Left ventricle myocardium superior (tissue), 1 donor: ENCODE results near the gene FARP1. TPM values are rescaled to one million over a fixed set of nuclear protein-coding genes. Genes with fewer than 3 reads are reported as not detected.
"Not testable (repeated sequence)": the region's sequence is repeated elsewhere in the genome, so short reads cannot be mapped to it uniquely, and the experiment has no call there.

Experiments used
- ATAC-seq: fragments of 200-7000 bp; cut with Tn5 transposase; one replicate; pipeline ENCODE4 v1.9.1; 2020; ENCODE audit warnings: mild to moderate bottlenecking, moderate library complexity
- DNase-seq: peaks from one replicate; pipeline ENCODE4 v3.0.0-alpha.2; 2020
- intact Hi-C: fragments of 100-400 bp; cut with micrococcal nuclease; formaldehyde crosslinking; loops from one replicate; pipeline ENCODE4 v1.11.0; 2022
- total RNA-seq: library from RNA; stranded (reverse); fragmentation: NEBNext Ultra II Directional; extraction: Animal tissue kit (Norgen Biotek cat#: 25700); gene quantifications from one replicate; pipeline ENCODE4 v1.2.1, GENCODE V29; 2021
- donor health status: DM: no; HTN: yes; CAD: no; lungs with severe emphysema.

The FARP1 gene
- total RNA-seq, 1 donor from 2014 or later: 14.9 TPM

DNA sequence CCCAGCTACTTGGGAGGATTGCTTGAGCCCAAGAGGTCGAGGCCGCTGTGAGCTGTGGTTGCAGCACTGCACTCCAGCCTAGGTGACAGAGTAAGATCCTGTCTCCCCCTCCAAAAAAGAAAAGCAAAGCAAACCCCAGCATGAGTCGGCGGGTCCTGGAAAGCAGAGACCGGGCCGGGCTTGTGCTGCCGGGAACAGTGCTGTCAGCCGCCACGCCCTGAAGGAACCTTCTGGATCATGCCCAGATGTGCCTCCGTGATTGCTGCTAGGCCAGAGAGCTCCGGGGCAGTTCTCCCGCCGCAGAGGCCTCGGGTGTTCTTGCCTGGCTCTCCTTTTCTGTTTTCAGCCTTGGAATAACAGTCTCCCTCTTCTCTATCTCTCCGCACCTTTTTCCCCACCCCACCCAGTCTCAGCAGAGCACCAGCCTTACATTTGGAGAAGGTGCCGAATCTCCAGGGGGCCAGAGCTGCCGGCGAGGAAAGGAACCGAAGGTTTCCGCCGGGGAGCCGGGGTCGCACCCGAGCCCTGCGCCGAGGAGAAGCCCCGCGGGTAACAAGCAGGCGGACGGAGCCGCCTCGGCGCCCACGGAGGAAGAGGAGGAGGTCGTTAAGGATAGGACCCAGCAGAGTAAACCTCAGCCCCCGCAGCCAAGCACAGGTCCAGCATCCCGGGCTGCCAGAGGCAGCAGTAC is 252.1 kb downstream of the FARP1 start:
- intact Hi-C loops: no loop called here
- no peak for DNase-seq
- no peak for ATAC-seq

DNA sequence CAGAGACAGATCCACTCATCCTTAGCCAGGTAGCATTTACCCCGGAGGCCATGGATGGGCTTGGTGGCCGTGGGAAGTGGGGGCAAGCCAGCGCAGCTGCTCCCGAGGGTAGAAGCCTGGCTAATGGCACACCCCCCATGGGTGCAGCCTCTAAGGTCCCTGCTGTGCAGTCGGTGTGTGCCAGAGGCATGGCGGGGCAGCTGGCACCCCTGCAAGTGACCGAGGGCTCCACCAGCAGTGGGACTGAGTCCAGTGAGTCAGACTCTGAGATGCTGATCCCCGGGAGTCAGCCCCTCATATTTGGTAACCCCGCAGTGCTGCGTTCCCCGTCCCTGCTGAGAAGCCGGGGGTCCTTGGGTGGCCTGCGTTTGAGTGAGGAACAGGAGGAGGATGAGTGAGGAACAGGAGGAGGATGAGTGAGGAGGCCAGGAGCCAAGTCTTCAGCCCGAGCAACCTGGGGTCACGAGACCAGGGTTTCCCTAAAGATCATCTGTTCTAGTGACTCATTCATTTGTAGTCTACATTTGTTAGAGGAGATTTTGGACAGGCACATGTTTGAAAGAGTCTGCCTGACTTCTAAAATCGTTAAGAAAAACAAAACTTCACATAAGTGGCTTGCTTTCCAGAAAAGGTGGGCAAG is 253.3 kb downstream of the FARP1 start:
- ATAC-seq (no peak), DNase-seq (no peak)
- intact Hi-C loops: no loop called here

DNA sequence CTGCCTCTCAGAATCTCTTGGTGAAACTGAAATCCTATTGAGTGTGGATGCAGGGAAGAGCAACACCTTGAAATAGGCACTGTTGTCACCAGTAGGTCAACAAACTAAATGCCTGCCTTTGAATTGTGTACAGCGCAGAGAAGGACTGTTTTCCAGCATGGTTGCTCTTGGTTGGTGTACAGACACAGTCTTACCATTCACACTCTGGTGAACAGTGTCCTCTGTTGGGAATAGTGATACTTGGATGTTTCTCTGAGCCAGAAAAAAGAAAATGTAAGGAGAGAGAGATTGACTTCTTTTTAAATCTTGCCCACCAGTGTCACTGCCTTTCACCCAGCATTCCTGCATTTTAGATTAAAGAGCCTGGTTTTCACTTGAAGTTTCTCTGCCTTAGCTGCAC is 254.3 kb downstream of the FARP1 start:
- intact Hi-C loops: no loop called here
- DNase-seq: no peak
- ATAC-seq: no peak

DNA sequence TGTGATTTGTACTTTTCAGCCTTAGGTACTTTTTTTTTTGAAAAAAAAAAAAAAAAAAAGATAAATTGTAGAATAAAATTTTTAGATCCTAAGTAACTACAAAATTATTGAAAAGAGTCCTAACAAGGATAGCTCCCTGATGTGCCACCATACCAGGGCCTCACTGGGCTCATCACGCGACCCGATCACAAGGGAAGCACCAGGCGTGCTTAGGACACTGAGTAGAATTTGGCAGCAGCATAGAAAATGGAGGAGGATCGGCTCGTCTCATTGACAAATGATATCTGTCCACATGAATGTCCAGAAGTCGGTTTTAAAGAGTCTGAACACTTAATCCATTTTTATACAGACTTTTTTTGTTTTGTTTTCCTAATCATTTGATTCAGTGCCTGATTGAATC is 255.0 kb downstream of the FARP1 start:
- no peak for ATAC-seq
- intact Hi-C loops: no loop called here
- DNase-seq: no peak

DNA sequence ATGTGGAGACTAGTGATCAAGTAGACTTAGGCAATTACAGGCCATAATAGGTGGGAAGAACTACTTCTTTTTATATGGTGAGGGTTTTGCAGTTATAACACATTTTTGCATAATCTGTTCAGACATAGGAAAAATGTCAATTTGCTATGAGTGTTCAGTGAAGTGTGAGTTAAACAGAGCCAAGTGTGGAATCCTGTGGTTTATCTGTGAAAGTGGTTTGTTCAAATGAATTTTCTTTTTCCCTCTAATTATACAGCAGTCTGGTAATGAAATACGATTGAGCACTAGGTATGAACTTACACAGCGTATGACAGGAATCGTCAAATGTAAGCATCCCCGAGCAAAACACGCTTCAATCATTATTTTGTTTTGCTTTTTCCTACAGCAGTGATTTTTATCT is 255.7 kb downstream of the FARP1 start:
- DNase-seq (no peak), ATAC-seq (no peak)
- intact Hi-C loops: no loop called here

DNA sequence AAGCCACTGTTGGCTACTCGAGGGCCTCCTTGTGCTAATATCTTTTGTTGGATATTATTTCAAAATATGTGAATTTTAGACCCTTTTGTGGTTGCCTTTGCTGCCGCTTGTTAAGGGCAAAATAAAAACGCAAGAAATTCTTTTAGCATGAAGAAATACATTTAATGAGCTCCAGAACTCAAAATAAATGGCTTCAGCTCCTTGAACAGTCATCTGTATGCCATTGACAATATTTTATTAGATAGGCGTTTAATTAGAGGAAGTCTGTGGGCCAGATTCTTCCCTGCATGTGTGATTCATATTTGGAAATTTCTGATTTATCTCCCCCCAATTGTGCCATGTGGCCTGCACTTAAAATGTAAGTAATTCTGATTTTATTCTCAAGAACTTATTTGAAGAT is 256.9 kb downstream of the FARP1 start:
- intact Hi-C loops: no loop called here
- DNase-seq (no peak), ATAC-seq (no peak)

DNA sequence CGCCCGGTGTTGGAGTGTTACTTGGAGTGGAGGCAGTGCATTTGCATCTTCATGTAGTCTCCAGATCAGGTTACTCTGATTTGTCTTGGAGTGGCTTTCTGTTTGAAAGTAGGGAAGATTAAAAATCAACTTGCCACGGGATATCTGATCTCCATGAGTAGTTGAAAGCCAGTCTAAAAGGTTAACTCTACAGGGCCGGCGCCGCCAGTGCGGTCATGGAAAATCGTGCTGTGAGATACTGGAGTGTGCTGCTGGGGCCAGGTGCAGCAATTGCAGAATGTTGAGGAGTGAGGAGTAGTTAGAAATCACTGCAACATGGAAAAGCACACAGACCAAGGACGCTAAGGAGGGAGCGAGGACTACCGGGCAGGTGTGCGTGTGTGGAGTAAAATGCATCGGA is 259.0 kb downstream of the FARP1 start:
- DNase-seq (no peak), ATAC-seq (no peak)
- intact Hi-C loops: no loop called here

DNA sequence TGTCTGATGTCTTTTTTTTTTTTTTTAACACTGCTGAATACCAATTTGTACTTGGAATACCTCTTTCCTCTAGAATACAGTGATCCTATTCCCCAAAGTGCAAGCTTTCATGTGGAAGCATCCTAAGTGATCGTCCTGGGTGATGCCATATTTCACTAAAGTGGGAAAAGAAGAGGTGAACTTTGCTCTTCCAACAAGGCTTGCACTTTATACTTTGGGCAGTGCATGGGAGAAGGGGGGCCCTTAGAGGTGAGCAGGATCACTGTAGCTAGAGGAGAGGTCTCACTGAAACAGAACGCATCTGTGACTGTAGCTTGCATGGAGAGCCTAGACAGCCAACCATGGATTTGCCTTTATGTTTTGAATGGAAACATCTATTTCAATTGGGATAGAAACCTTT is 260.2 kb downstream of the FARP1 start:
- intact Hi-C loops: no loop called here

DNA sequence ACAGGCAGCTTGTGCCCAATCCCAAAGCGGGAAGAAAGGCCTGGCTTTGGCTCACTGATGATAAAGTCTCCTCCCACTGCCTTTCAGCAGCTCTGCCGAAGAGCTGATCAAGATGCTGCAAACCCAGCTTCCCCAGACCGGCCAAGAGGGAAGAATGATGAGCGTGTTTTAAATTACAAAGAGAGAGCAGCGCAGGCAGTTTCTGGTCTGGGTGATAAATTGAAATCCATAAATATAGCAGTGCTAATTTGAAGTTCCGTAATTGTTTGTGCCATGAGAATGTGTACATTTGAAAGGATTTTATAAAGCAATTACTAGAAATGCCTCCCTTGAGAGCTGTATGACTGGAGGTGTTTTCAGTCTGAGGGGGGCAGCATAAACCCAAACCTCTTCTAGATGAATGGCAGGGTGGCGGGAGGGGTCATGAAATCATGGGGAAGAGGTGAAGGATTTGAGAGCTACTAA is 262.2 kb downstream of the FARP1 start:
- ATAC-seq (peak; percentile 72), DNase-seq (peak; percentile 29)
- intact Hi-C loops: no loop called here

More for the DNA sequence above, 260.2 kb downstream of the FARP1 start:
- ATAC-seq (no peak), DNase-seq (no peak)

DNA sequence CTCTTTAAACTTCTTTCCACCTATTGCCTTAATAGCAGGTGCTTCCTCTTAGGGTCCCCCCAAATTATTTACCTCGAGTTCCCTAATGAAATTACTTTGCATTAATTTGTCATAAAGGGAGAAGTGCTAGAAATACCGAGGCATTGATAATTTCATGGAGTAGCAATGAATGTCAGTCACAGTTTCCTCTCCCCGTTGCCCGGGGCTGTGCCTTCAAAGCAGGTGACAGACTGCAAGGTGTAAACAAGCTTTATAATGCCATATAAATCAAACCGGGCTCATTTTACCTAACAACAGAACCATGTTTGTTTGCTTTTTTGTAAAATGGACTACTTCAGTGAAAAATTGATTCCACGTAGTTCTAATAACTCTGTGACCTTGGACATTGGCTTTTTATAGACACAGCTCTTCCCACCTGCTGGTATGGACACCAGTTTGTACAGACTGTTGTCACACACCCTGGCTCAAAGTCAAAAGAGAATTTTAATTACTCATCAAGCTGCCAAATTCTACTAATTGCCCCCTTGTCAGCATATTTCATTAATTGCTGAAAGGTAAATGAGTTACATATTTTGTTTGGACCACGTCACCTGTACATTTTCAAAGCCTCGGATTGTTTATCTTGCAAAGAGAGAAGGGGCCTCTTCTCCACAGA is 262.9 kb downstream of the FARP1 start:
- intact Hi-C loops: no loop called here
- DNase-seq: no peak
- no peak for ATAC-seq

DNA sequence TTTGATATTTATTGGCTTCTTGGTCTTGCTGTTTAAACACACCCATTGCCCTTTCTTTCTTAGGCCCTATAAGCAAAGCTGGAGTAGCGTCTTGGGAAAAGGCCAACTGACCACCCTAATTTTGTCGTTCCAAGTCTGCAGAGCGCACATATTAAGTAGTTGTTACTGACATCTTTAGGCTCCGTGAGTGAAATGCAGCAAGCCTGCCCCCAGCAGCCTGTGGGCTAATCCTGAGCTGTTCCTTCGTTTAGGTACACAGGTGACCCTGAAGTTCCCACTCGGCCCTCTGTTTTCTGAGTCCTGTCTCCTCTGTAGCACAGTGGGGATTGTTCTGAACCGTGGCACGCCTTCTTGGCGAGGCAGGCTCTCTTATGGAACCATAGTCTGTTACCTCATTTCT is 263.5 kb downstream of the FARP1 start:
- no peak for ATAC-seq
- DNase-seq: no peak
- intact Hi-C loops: no loop called here

DNA sequence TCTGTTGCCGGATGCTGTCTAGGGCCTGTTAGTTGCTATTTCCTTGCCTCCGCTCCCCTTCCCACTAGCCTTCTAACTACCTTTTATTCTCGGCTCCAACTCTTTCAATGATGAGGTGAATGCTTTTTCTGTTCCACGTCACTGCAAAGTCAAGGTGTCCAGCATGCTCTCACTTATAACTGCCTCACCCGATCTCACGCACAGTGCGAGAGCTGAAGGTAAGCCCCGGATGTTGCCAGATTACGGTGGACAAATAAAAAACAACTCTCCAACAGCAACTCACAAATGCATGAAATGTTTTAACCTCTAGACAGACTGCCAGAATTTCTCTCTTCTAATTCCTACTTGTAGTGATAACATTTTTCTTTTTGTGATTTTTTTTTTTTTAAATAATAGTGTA is 264.1 kb downstream of the FARP1 start:
- DNase-seq: no peak
- ATAC-seq: no peak
- intact Hi-C loops: no loop called here

DNA sequence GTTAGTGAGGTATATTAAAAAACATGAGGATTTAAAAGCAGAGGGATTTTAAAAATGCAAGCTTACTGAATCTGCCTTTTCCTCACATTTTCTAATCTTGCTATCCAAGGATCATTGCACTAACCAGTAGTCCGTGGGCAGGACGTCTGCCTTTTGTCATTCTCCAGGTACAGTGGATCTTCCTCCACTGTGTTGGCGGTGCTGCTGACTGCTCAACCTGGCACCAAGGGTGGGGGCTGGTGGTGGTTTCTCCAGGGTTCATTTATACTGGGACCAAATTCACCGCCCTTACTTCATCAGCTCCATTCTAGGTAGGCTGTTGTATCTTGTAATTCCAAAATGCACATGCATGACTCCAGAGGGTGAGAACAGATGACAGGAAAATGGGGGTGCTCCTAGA is 264.7 kb downstream of the FARP1 start:
- intact Hi-C loops: no loop called here
- ATAC-seq: no peak
- DNase-seq: no peak

DNA sequence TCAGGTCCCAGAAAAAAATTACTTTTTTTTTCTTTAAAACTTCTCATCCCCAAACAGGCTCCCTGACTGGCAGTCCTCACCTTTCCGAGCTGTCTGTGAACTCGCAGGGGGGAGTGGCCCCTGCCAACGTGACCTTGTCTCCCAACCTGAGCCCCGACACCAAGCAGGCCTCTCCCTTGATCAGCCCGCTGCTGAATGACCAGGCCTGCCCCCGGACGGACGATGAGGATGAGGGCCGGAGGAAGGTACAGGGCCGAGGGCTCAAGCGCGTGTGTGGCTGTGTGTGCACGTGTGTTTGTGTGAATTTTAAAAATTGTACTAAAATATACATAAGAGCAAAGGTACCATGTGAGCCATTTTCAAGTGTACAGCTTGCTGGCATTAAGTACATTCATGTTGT is 266.4 kb downstream of the FARP1 start:
- ATAC-seq (no peak), DNase-seq (no peak)
- intact Hi-C loops: no loop called here

DNA sequence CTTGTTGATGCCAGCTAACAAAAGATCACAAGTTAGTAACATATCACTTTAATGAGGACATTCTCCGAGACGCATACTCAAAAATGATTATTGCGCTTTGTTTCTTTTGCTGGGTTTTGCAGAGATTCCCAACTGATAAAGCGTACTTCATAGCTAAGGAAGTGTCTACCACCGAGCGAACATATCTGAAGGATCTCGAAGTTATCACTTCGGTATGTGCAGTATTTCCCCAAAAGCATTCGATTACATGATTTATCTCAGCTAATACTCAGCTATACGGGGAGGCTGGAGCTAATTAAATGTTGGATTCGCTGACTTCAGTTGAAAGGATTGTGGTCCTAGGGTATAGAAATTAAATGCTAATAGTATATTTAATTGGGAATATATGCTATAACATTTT is 267.7 kb downstream of the FARP1 start:
- ATAC-seq (no peak), DNase-seq (no peak)
- intact Hi-C loops: no loop called here

DNA sequence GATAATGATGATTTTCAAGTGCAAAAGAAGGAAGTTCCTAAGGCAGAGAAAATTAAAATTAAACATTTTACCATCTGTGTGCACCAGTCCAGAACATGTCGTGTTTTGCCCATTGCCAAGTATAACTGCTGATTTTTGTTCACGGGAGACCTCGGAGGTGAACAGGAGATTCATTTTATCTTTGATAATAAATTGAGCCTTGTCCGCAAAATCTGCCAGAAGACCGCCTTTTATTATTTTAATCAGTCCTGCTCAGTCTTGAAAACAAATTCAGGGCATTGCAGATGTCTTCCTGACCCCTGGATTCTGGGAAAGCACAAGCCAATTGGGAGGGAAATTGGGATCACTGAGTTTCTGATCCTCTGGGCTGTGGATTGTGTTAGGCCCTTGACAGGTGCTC is 268.1 kb downstream of the FARP1 start:
- DNase-seq (no peak), ATAC-seq (no peak)
- intact Hi-C loops: no loop called here

DNA sequence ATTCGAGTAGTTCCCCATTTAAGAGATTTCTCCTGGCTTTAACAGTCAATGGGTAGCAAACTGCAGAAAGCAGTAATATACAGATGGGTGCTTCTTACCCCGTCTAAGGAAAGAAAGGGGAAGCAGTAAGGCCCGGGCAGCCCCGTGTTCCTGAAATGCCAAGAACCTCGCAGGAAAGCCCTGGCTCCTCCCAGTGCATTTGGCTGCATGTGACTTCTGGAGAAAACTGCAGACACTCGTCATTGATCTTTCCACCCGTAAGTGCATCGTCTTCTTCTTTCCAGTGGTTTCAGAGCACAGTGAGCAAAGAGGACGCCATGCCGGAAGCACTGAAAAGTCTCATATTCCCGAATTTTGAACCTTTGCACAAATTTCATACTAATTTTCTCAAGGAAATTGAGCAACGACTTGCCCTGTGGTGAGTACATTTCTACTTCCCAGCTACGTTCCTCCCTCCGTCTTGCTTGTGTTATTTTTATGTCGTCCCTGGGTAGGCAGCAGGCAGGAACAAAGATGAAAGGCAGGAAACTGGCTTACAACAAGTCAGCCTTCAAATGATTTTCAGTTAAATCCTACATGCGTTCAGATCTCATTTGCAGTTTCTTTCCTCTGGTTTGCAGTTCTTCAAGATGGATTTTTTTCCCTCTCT is 268.8 kb downstream of the FARP1 start:
- intact Hi-C loops: no loop called here
- DNase-seq (peak; percentile 51), ATAC-seq (peak; percentile 71)

DNA sequence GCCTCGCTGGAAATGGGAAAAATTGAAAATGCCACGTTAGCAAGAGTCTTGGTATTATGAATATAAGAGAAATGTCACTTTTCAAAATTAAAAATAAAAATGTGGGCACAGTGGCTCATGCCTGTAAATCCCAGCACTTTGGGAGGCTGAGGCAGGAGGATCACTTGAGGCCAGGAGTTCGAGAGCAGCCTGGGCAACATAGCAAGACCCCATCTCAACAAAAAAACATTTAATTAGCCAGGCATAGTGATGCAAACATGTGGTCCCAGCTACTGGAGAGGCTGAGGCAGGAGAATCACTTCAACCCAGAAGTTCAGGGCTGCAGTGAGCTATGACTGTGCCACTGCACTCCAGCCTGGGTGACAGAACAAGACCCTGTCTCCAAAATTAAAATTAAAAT is 270.4 kb downstream of the FARP1 start:
- intact Hi-C loops, DNase-seq, ATAC-seq: not testable (repeated sequence)

DNA sequence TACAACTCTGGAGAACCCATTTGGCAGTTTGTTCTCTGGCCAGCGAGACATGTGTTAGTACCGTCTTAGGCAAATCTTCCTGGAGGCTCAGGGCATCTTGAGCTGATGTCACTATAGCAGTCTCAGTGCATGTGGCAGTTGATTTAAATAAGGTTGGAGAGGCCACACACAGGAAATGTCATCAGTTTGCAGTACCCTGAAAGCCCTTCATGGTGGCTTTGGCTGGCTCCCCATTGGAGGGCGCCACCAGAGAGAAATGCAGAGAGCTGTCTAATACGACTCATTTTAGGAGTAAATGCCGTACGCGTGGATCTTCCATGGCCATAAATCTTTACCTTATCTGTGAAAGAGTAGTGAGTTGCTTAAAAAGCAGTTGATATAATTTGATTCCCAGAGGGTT is 270.9 kb downstream of the FARP1 start:
- no peak for DNase-seq
- intact Hi-C loops: no loop called here
- ATAC-seq: no peak

DNA sequence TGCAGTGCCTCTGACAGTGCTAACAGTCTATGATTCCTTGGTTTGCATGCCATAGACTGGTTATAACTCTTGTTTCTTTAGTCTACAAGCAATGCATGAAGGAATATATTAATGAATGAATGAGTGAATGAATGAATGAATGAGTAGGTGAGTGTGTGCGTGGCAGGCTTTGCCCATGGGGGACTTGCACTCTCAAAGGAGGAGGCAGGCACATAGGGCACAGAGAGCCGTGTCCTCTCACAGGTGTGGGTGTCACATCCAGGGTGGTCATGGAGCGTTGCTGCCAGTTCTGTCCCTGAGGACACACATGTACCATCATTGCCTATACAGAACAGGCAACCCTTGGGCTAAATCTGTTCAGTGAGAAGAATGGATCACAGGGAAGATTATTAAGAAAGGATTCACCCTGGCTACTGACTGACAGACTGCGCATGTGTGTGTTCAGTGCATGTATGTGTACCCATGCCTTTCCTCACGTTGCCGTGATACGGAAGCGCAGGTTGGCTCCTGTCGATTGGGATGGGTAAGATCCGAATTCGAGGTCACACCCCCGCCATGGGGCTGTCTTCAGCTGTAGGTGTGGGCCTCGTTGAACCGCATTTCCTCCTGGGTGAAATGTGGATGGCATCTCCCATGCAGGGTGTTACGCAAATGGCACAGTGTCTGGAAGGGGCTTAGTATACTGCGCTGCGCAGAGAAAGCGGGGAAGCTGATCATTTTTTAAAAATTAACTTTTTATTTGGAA is 272.6 kb downstream of the FARP1 start:
- intact Hi-C loops: no loop called here
- ATAC-seq: no peak
- DNase-seq: no peak
